MM.1S (cell line): ENCODE results near the gene ADAMTS4.

ENCODE experiments used
- DNase-seq: peaks from one replicate; pipeline ENCODE4 v3.0.0-alpha.2; 2015
- H2AFZ ChIP-seq: fragments of 300-600 bp; sonication (generic); 2 replicates; pipeline ENCODE4 v1.6.0; 2016; ENCODE audit warnings: antibody characterized with exemption, low read length
- H3F3A ChIP-seq: fragments of 300-600 bp; sonication (generic); 2 replicates; pipeline ENCODE4 v1.6.1; 2016; ENCODE audit warnings: mild to moderate bottlenecking, antibody characterized with exemption, low read length, moderate library complexity, mixed read lengths; ENCODE audit not compliant: insufficient read depth
- H3K27ac ChIP-seq: fragments of 300-600 bp; sonication (generic); 2 replicates; pipeline ENCODE4 v1.5.1; 2016; ENCODE audit warnings: mild to moderate bottlenecking, low read length
- H3K27me3 ChIP-seq: fragments of 300-600 bp; sonication (generic); replicated peaks from 2 replicates; pipeline ENCODE4 v1.6.0; 2016; ENCODE audit warnings: low read length; ENCODE audit not compliant: insufficient read depth
- H3K36me3 ChIP-seq: fragments of 300-600 bp; sonication (generic); replicated peaks from 2 replicates; pipeline ENCODE4 v1.6.1; 2016; ENCODE audit warnings: mild to moderate bottlenecking, low read length, mixed read lengths; ENCODE audit not compliant: insufficient read depth
- H3K4me1 ChIP-seq: fragments of 300-600 bp; sonication (generic); 2 replicates; pipeline ENCODE4 v1.6.1; 2016; ENCODE audit warnings: low read length, mixed read lengths
- H3K4me2 ChIP-seq: fragments of 300-600 bp; sonication (generic); 2 replicates; pipeline ENCODE4 v1.6.0; 2016; ENCODE audit warnings: low read depth, low read length
- H3K4me3 ChIP-seq: fragments of 300-600 bp; sonication (generic); 2 replicates; pipeline ENCODE4 v1.5.1; 2016; ENCODE audit warnings: low read length, mixed read lengths
- H3K79me2 ChIP-seq: fragments of 300-600 bp; sonication (generic); 2 replicates; pipeline ENCODE4 v1.6.1; 2016; ENCODE audit warnings: mixed run types, low read length, mixed read lengths
- H3K9ac ChIP-seq: fragments of 300-600 bp; sonication (generic); 2 replicates; pipeline ENCODE4 v1.6.1; 2016; ENCODE audit warnings: low read length, mixed read lengths
- H3K9me2 ChIP-seq: fragments of 300-600 bp; sonication (generic); replicated peaks from 2 replicates; pipeline ENCODE4 v1.6.1; 2016; ENCODE audit warnings: mild to moderate bottlenecking, low read length, mixed read lengths; ENCODE audit not compliant: insufficient read depth
- H3K9me3 ChIP-seq: fragments of 300-600 bp; sonication (generic); replicated peaks from 2 replicates; pipeline ENCODE4 v1.6.1; 2016; ENCODE audit warnings: mild to moderate bottlenecking, low read length, mixed read lengths; ENCODE audit not compliant: insufficient read depth
- H4K20me1 ChIP-seq: fragments of 300-600 bp; sonication (generic); 2 replicates; pipeline ENCODE4 v1.6.1; 2016; ENCODE audit warnings: mild to moderate bottlenecking, low read length, moderate library complexity, mixed read lengths; ENCODE audit not compliant: insufficient read depth
- CTCF ChIP-seq: fragments of 300-600 bp; sonication (generic); IDR thresholded peaks from 2 replicates; pipeline ENCODE4 v1.5.1; 2016; ENCODE audit warnings: antibody characterized with exemption, low read length, mixed read lengths
- EZH2 ChIP-seq: fragments of 300-600 bp; sonication (generic); optimal IDR thresholded peaks from 2 replicates; pipeline ENCODE3; 2017; ENCODE audit warnings: low read depth, mild to moderate bottlenecking, antibody characterized with exemption, low read length, mixed read lengths
- EZH2phosphoT487 ChIP-seq: fragments of 300-600 bp; sonication (generic); IDR thresholded peaks from 2 replicates; pipeline ENCODE4 v1.6.1; 2018; ENCODE audit warnings: antibody characterized with exemption, low read length

Gene ADAMTS4

GRCh38 chr1:161233102-161233501 lies 34.2 kb upstream of the ADAMTS4 start:
- no peaks in the 10 kb centered on the region for H3K27me3 ChIP-seq
- H3K4me2 ChIP-seq = no peak overlapping the region
- H4K20me1 ChIP-seq = no peaks in the 10 kb centered on the region
- H3K9ac ChIP-seq = no peak overlapping the region
- DNase-seq = no peak
- peaks cover under 1% of the 10 kb centered on the region; the same call in 1 of the 2 replicates for H3K4me1 ChIP-seq
- H3K9me3 ChIP-seq = no peaks in the 10 kb centered on the region
- TF ChIP-seq CTCF (no peak), EZH2 (no peak), EZH2phosphoT487 (no peak)
- no peak overlapping the region for H2AFZ ChIP-seq
- no peak overlapping the region for H3K4me3 ChIP-seq
- peaks cover 6% of the 10 kb centered on the region; the same call in 1 of the 2 replicates for H3K79me2 ChIP-seq
- 0 out of 2 replicates have a peak, but pooled peaks cover 5% of the 10 kb centered on the region for H3K36me3 ChIP-seq
- no peaks in the 10 kb centered on the region for H3K9me2 ChIP-seq
- H3K27ac ChIP-seq = no peak overlapping the region
- H3F3A ChIP-seq = no peaks in the 10 kb centered on the region

DNA sequence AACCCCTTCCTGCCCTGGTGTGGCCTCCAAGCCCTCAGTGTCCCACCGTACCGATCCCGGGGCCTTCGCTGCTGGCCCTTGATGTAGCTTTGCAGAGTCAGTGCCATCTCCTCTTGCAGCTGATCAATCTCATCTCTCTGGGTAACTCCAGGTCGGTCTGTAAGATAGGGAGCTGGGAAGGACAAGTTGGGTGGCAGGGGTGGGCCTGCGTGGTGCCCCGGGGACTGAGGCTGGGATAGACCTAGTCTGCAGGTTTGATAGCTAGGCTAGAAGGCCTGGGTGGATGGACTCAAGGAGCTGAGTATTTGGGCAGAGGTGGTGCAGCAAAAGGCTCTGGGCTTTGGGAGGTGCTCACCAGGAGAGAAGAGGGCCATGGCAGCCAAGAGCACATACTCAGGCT lies 31.9 kb upstream of the ADAMTS4 start:
- no peak overlapping the region for H3K4me3 ChIP-seq
- no peak overlapping the region for H3K27ac ChIP-seq
- H3K9me2 ChIP-seq = no peaks in the 10 kb centered on the region
- H3K9me3 ChIP-seq = no peaks in the 10 kb centered on the region
- TF ChIP-seq CTCF = no peak
- TF ChIP-seq EZH2phosphoT487 = no peak
- TF ChIP-seq EZH2 = no peak
- no peak overlapping the region for H3K9ac ChIP-seq
- H2AFZ ChIP-seq = no peak overlapping the region
- H3F3A ChIP-seq = peaks cover 11% of the 10 kb centered on the region
- peaks cover 13% of the 10 kb centered on the region for H3K4me1 ChIP-seq
- H3K36me3 ChIP-seq = 0 out of 2 replicates have a peak, but pooled peaks cover 5% of the 10 kb centered on the region
- no peaks in the 10 kb centered on the region for H4K20me1 ChIP-seq
- no peak for DNase-seq
- H3K4me2 ChIP-seq = no peak overlapping the region
- H3K27me3 ChIP-seq = no peaks in the 10 kb centered on the region
- peaks cover 27% of the 10 kb centered on the region for H3K79me2 ChIP-seq

DNA sequence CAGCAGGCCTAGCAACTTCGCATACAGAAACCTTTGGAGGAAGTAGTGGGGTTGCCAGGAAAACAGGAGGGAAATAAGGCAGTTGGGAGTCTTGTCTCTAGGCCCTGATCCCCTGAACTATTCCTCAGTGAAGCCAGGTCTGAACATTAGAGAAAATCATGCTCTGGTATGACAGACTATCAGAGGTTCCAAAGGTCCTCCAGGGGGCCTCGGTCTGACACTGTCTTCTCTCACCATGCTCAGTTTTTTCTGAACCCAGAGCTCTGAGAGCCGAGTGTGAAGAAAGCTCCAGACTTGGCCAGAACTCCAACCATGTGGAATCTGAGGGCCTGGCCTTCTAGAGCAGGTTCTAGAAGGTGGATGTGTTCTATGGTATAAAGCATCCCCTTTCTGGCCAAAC lies 31.0 kb upstream of the ADAMTS4 start:
- H4K20me1 ChIP-seq = no peaks in the 10 kb centered on the region
- no peak overlapping the region for H2AFZ ChIP-seq
- peaks cover 16% of the 10 kb centered on the region for H3F3A ChIP-seq
- no peaks in the 10 kb centered on the region for H3K9me3 ChIP-seq
- H3K9ac ChIP-seq = no peak overlapping the region
- TF ChIP-seq CTCF = peak; percentile 27
- TF ChIP-seq EZH2phosphoT487 = no peak
- TF ChIP-seq EZH2 = no peak
- H3K79me2 ChIP-seq = peaks cover 27% of the 10 kb centered on the region
- DNase-seq = no peak
- no peak overlapping the region for H3K4me2 ChIP-seq
- peaks cover 19% of the 10 kb centered on the region for H3K4me1 ChIP-seq
- no peaks in the 10 kb centered on the region for H3K9me2 ChIP-seq
- no peaks in the 10 kb centered on the region for H3K27me3 ChIP-seq
- H3K4me3 ChIP-seq = no peak overlapping the region
- 0 out of 2 replicates have a peak, but pooled peaks cover 5% of the 10 kb centered on the region for H3K36me3 ChIP-seq
- H3K27ac ChIP-seq = no peak overlapping the region
